DOHH2 (cell line): Measurements from ENCODE around the gene BCAS1.

ENCODE experiments used
- H3F3A ChIP-seq: fragments of 200-600 bp; sonication (generic), shearing (Covaris generic); 2 replicates; pipeline ENCODE4 v1.6.0; 2016; ENCODE audit warnings: antibody characterized with exemption, mild to moderate bottlenecking; ENCODE audit not compliant: control insufficient read depth, insufficient read depth
- H3K27ac ChIP-seq: fragments of 200-600 bp; sonication (generic); 2 replicates; pipeline ENCODE4 v1.5.1; 2014; ENCODE audit warnings: low read depth, mild to moderate bottlenecking, low read length, moderate library complexity
- H3K27me3 ChIP-seq: fragments of 200-600 bp; sonication (generic); 2 replicates; pipeline ENCODE4 v1.6.1; 2014; ENCODE audit warnings: mild to moderate bottlenecking, low read length, mixed read lengths; ENCODE audit not compliant: control insufficient read depth
- H3K36me3 ChIP-seq: fragments of 200-600 bp; sonication (generic); 2 replicates; pipeline ENCODE4 v1.6.1; 2014; ENCODE audit warnings: mild to moderate bottlenecking, low read length, moderate library complexity, mixed read lengths; ENCODE audit not compliant: control insufficient read depth
- H3K4me1 ChIP-seq: fragments of 200-600 bp; sonication (generic); 2 replicates; pipeline ENCODE4 v1.6.1; 2014; ENCODE audit warnings: mild to moderate bottlenecking, low read length, mixed read lengths; ENCODE audit not compliant: control insufficient read depth
- H3K4me2 ChIP-seq: fragments of 200-600 bp; sonication (generic); 2 replicates; pipeline ENCODE4 v1.6.0; 2014; ENCODE audit warnings: mild to moderate bottlenecking, low read length, moderate library complexity
- H3K4me3 ChIP-seq: fragments of 200-600 bp; sonication (generic); 2 replicates; pipeline ENCODE4 v1.5.1; 2014; ENCODE audit warnings: mild to moderate bottlenecking, low read length, mixed read lengths
- H3K79me2 ChIP-seq: fragments of 200-600 bp; sonication (generic); 2 replicates; pipeline ENCODE4 v1.6.1; 2014; ENCODE audit warnings: mild to moderate bottlenecking, low read length, mixed read lengths; ENCODE audit not compliant: control insufficient read depth
- H3K9me2 ChIP-seq: fragments of 200-600 bp; sonication (generic); replicated peaks from 2 replicates; pipeline ENCODE4 v1.6.1; 2014; ENCODE audit warnings: mild to moderate bottlenecking, low read length, mixed read lengths; ENCODE audit not compliant: control insufficient read depth
- H3K9me3 ChIP-seq: fragments of 200-600 bp; sonication (generic); 2 replicates; pipeline ENCODE4 v1.6.1; 2014; ENCODE audit warnings: antibody characterized with exemption, low read length, mixed read lengths; ENCODE audit not compliant: control insufficient read depth, insufficient read depth
- H4K20me1 ChIP-seq: fragments of 200-600 bp; sonication (generic); 2 replicates; pipeline ENCODE4 v1.6.0; 2014; ENCODE audit warnings: low read depth, mild to moderate bottlenecking, antibody characterized with exemption, low read length, moderate library complexity; ENCODE audit not compliant: control insufficient read depth, insufficient read depth
- EZH2phosphoT487 ChIP-seq: fragments of 200-600 bp; sonication (generic); IDR thresholded peaks from 2 replicates; pipeline ENCODE4 v1.6.1; 2017; ENCODE audit warnings: borderline replicate concordance, mild to moderate bottlenecking, antibody characterized with exemption, low read length, moderate library complexity, mixed read lengths
- TF ChIP-seq, protein P1 (sequence below): fragments of 200-600 bp; sonication (generic); IDR thresholded peaks from one replicate; pipeline ENCODE4 v1.5.1; 2014; ENCODE audit warnings: antibody characterized with exemption, mild to moderate bottlenecking, low read depth, low read length; ENCODE audit not compliant: poor library complexity, severe bottlenecking

Gene BCAS1

DNA sequence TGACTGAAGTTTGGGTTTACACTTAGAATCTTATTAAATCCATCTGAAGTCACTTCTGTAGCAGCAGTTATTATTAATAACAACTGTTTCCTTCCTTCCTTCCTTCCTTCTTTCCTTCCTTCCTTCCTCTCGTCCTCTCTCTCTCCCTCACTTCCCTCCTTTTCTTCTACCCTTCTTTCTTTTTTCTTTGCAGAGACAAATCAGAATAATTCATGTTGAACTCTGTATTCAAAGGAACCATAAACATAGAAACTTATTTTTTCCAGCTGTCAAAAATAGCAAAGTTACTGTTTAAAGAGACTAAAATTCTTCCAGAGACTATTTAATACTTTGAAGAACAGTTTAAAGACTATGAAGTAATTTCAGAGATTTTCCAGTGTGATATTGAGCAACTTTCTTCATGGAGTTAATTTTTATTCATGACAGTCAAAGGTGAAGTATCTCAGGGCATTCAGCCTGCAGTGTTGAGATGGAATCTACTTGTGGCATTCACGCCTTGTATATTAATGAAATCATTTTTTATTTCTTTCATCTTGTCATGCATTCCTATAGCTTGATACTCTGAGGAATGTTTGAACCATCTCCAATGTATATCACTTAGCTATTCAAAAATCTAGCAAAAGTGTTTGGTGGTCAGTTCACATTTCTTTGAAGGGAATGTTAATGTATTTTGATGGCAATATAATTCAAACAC, 109.7 kb downstream of the BCAS1 start:
- H3K36me3 ChIP-seq, result no peaks in the 10 kb centered on the region
- H3K9me2 ChIP-seq, result no peaks in the 10 kb centered on the region
- no peak for TF ChIP-seq EZH2phosphoT487
- TF ChIP-seq, protein P1, sequence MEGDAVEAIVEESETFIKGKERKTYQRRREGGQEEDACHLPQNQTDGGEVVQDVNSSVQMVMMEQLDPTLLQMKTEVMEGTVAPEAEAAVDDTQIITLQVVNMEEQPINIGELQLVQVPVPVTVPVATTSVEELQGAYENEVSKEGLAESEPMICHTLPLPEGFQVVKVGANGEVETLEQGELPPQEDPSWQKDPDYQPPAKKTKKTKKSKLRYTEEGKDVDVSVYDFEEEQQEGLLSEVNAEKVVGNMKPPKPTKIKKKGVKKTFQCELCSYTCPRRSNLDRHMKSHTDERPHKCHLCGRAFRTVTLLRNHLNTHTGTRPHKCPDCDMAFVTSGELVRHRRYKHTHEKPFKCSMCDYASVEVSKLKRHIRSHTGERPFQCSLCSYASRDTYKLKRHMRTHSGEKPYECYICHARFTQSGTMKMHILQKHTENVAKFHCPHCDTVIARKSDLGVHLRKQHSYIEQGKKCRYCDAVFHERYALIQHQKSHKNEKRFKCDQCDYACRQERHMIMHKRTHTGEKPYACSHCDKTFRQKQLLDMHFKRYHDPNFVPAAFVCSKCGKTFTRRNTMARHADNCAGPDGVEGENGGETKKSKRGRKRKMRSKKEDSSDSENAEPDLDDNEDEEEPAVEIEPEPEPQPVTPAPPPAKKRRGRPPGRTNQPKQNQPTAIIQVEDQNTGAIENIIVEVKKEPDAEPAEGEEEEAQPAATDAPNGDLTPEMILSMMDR, result no peak
- no peaks in the 10 kb centered on the region for H3K9me3 ChIP-seq
- H3K4me3 ChIP-seq, result no peak overlapping the region
- no peaks in the 10 kb centered on the region for H3K79me2 ChIP-seq
- peaks cover 14% of the 10 kb centered on the region for H3K27me3 ChIP-seq
- H4K20me1 ChIP-seq, result no peaks in the 10 kb centered on the region
- no peak overlapping the region for H3K4me2 ChIP-seq
- no peak overlapping the region for H3K27ac ChIP-seq
- peaks cover 8% of the 10 kb centered on the region for H3K4me1 ChIP-seq
- no peaks in the 10 kb centered on the region for H3F3A ChIP-seq

- Histone ChIP-seq H3K79me2 (no peaks in the 10 kb centered on the region), H3K36me3 (no peaks in the 10 kb centered on the region), H3K4me2 (no peak overlapping the region), H3K9me2 (no peaks in the 10 kb centered on the region), H3F3A (no peaks in the 10 kb centered on the region), H3K27ac (no peak overlapping the region), H3K4me3 (no peak overlapping the region), H4K20me1 (no peaks in the 10 kb centered on the region), H3K27me3 (peaks cover 14% of the 10 kb centered on the region), H3K9me3 (no peaks in the 10 kb centered on the region), H3K4me1 (peaks cover 8% of the 10 kb centered on the region)
- TF ChIP-seq, protein P1, result no peak
- TF ChIP-seq EZH2phosphoT487, result no peak
Observed at GRCh38 chr20:53959911-53960578, 110.3 kb downstream of the BCAS1 start.

DNA sequence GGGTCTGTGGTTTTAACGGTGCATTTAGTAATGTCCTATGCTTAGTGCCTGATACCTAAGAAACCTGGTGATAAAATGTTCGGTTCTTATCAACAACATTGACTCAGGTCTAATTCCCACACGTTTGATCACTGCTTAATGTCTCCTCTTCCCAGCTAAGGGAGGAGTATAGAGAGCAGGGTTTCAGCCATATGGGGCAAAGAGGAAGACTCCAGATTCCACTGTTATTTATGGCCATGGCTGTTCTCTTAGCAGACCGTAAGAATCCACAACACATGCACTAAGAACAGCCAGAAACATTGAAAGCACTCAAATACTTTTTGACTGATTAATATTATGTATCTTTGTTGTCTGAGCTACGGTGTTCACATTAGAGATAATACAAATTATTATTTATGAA, 112.1 kb downstream of the BCAS1 start:
- no peak overlapping the region for H3K4me3 ChIP-seq
- peaks cover 9% of the 10 kb centered on the region for H3K27me3 ChIP-seq
- H3K79me2 ChIP-seq, result no peaks in the 10 kb centered on the region
- TF ChIP-seq, protein P1, result no peak
- TF ChIP-seq EZH2phosphoT487, result no peak
- H3K4me2 ChIP-seq, result no peak overlapping the region
- no peaks in the 10 kb centered on the region for H3K9me3 ChIP-seq
- no peaks in the 10 kb centered on the region for H3K36me3 ChIP-seq
- H4K20me1 ChIP-seq, result no peaks in the 10 kb centered on the region
- H3K4me1 ChIP-seq, result peaks cover 8% of the 10 kb centered on the region
- H3K9me2 ChIP-seq, result no peaks in the 10 kb centered on the region
- H3K27ac ChIP-seq, result no peak overlapping the region
- H3F3A ChIP-seq, result no peaks in the 10 kb centered on the region
